Progenitor cell of endocrine pancreas (in vitro differentiated cells): Measurements from ENCODE around the gene PPP1R12A. TPM values are rescaled to one million over a fixed set of nuclear protein-coding genes. Genes with fewer than 3 reads are reported as not detected.

Source experiments
- DNase-seq: peaks from one replicate; pipeline ENCODE4 v3.0.0; 2021; ENCODE audit warnings: low spot score; ENCODE audit not compliant: unreplicated experiment
- H3K27ac Mint-ChIP-seq: 2 replicates; pipeline ENCODE4 v1.8.0; 2021; ENCODE audit warnings: mild to moderate bottlenecking, moderate library complexity, mixed read lengths
- H3K27me3 Mint-ChIP-seq: 2 replicates; pipeline ENCODE4 v1.8.0; 2021; ENCODE audit warnings: mixed read lengths
- H3K36me3 Mint-ChIP-seq: 2 replicates; pipeline ENCODE4 v1.8.0; 2022; ENCODE audit warnings: mixed read lengths; ENCODE audit not compliant: insufficient read depth
- H3K4me1 Mint-ChIP-seq: 2 replicates; pipeline ENCODE4 v1.8.0; 2021; ENCODE audit warnings: low read depth, mixed read lengths
- H3K4me3 Mint-ChIP-seq: 2 replicates; pipeline ENCODE4 v1.8.0; 2021; ENCODE audit warnings: low read depth, mild to moderate bottlenecking, moderate library complexity, mixed read lengths
- H3K9me3 Mint-ChIP-seq: 2 replicates; pipeline ENCODE4 v1.8.0; 2021; ENCODE audit warnings: low read depth, mixed read lengths
- total RNA-seq: library from RNA; stranded (reverse); gene quantifications from 2 replicates; pipeline ENCODE4 v1.2.1, GENCODE V29; 2021
- TF ChIP-seq, protein P1 (sequence below): fragments of 200-600 bp; sonication (generic); IDR thresholded peaks from one replicate; pipeline ENCODE4 v1.5.0; 2021; ENCODE audit warnings: antibody characterized with exemption, mild to moderate bottlenecking; ENCODE audit not compliant: unreplicated experiment

PPP1R12A gene
- total RNA-seq, 1 donor from 2014 or later: 73.2 TPM

- peaks cover 5% of the 10 kb centered on the region for H3K4me1 Mint-ChIP-seq
- H3K9me3 Mint-ChIP-seq: peaks cover 4% of the 10 kb centered on the region
- H3K4me3 Mint-ChIP-seq: no peak overlapping the region
- DNase-seq: no peak
- no peaks in the 10 kb centered on the region for H3K27me3 Mint-ChIP-seq
- H3K27ac Mint-ChIP-seq: no peak overlapping the region
- TF ChIP-seq, protein P1, sequence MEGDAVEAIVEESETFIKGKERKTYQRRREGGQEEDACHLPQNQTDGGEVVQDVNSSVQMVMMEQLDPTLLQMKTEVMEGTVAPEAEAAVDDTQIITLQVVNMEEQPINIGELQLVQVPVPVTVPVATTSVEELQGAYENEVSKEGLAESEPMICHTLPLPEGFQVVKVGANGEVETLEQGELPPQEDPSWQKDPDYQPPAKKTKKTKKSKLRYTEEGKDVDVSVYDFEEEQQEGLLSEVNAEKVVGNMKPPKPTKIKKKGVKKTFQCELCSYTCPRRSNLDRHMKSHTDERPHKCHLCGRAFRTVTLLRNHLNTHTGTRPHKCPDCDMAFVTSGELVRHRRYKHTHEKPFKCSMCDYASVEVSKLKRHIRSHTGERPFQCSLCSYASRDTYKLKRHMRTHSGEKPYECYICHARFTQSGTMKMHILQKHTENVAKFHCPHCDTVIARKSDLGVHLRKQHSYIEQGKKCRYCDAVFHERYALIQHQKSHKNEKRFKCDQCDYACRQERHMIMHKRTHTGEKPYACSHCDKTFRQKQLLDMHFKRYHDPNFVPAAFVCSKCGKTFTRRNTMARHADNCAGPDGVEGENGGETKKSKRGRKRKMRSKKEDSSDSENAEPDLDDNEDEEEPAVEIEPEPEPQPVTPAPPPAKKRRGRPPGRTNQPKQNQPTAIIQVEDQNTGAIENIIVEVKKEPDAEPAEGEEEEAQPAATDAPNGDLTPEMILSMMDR: no peak
- H3K36me3 Mint-ChIP-seq: peaks cover 5% of the 10 kb centered on the region
Observed at GRCh38 chr12:79891506-79892162, 43.3 kb downstream of the PPP1R12A start.

- H3K27ac Mint-ChIP-seq: peak overlapping the region; percentile 73
- DNase-seq: no peak
- TF ChIP-seq, protein P1: no peak
- H3K27me3 Mint-ChIP-seq: no peaks in the 10 kb centered on the region
- H3K36me3 Mint-ChIP-seq: peaks cover 3% of the 10 kb centered on the region
- peaks cover 18% of the 10 kb centered on the region for H3K4me1 Mint-ChIP-seq
- H3K9me3 Mint-ChIP-seq: peaks cover 4% of the 10 kb centered on the region
- no peak overlapping the region for H3K4me3 Mint-ChIP-seq
Observed at GRCh38 chr12:79887890-79888289, 47.0 kb downstream of the PPP1R12A start.

DNA sequence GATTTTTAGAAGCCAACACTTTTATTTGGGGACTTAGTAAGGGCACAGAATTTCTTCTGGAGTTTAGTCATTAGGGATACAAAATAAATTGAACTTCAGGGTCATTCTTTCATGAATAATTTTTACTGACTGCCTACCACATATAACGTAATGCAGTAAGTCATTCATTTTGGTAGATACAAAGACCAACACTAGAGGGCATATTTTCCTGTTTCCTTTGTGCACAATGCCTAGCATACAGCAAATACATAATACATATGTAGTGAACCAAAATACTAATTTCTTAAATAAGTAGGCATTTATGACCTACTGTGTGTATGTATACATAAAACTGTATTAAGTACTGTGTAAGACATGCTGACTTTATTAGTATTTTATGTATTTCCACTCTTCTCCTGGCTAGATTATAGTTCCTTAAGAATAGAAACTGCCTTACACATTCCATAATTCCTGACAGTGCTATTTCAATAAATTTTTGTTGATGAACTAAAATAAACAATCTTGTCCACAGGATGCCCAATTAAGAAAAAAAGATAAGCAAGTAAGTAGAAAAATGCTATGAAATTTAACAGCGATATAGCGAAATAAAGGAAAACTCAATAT is 47.9 kb downstream of the PPP1R12A start:
- Mint-ChIP-seq H3K27ac (no peak overlapping the region), H3K4me3 (no peak overlapping the region), H3K9me3 (peaks cover 4% of the 10 kb centered on the region), H3K27me3 (no peaks in the 10 kb centered on the region), H3K4me1 (peaks cover 20% of the 10 kb centered on the region), H3K36me3 (peaks cover 6% of the 10 kb centered on the region)
- TF ChIP-seq, protein P1: peak; percentile 49
- no peak for DNase-seq

DNA sequence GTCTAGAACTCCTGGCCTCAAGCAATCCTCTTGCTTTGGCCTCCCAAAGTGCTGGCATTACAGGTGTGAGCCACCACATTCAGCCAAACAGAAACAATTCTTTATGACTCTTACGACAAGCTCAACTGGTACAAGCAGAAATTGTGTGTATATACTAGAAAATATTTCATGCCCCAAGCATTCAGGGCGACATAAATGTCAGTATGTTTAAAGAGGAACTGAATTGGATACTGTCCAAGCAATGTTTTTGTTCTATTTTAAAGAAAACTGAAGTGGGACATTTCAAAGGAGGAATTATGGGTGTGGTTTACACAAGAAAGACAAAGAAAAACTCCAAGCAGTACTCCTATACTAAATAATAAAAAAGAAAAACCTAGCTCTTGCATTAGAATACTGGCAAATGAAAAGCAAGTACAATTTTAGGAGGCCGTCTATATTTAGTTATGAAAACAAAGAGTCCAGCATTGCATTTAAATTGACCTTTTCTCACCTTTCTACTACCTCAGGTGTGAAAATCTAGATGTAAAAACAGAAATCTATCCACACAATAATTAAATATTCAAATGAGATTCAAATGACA is 48.9 kb downstream of the PPP1R12A start:
- TF ChIP-seq, protein P1: no peak
- Mint-ChIP-seq H3K4me1 (peaks cover 20% of the 10 kb centered on the region), H3K4me3 (no peak overlapping the region)

GRCh38 chr12:79884401-79885006 is 50.4 kb downstream of the PPP1R12A start:
- TF ChIP-seq, protein P1: no peak
- no peak overlapping the region for H3K27ac Mint-ChIP-seq
- no peak for DNase-seq
- H3K36me3 Mint-ChIP-seq: peaks cover 4% of the 10 kb centered on the region
- peaks cover 4% of the 10 kb centered on the region for H3K9me3 Mint-ChIP-seq
- H3K4me1 Mint-ChIP-seq: peaks cover 20% of the 10 kb centered on the region
- no peaks in the 10 kb centered on the region for H3K27me3 Mint-ChIP-seq
- no peak overlapping the region for H3K4me3 Mint-ChIP-seq

More for the DNA sequence above, 48.9 kb downstream of the PPP1R12A start:
- H3K9me3 Mint-ChIP-seq: peaks cover 4% of the 10 kb centered on the region
- DNase-seq: no peak
- H3K27ac Mint-ChIP-seq: no peak overlapping the region
- H3K36me3 Mint-ChIP-seq: peaks cover 4% of the 10 kb centered on the region
- H3K27me3 Mint-ChIP-seq: no peaks in the 10 kb centered on the region
